H9 (cell line): ENCODE measurements around the gene MCM7. TPM values are rescaled to one million over a fixed set of nuclear protein-coding genes. Genes with fewer than 3 reads are reported as not detected.

ENCODE experiments used
- DNase-seq: peaks from one replicate; pipeline ENCODE4 v3.0.0-alpha.2; 2017
- H2AFZ ChIP-seq: one replicate; pipeline ENCODE4 v1.6.1; 2013; ENCODE audit warnings: mild to moderate bottlenecking, low read length, control low read depth, moderate library complexity
- H2AK5ac ChIP-seq: 2 replicates; pipeline ENCODE4 v1.6.1; 2013; ENCODE audit warnings: low read length, control low read depth, mixed read lengths; ENCODE audit not compliant: insufficient read length
- H2BK120ac ChIP-seq: one replicate; pipeline ENCODE4 v1.6.1; 2013; ENCODE audit warnings: low read depth, mild to moderate bottlenecking, low read length, control low read depth, inconsistent platforms; ENCODE audit not compliant: poor library complexity, severe bottlenecking
- H2BK12ac ChIP-seq: 2 replicates; pipeline ENCODE4 v1.6.1; 2013; ENCODE audit warnings: low read length, control low read depth, mixed read lengths, low read depth; ENCODE audit not compliant: insufficient read length
- H2BK15ac ChIP-seq: 2 replicates; pipeline ENCODE4 v1.6.1; 2013; ENCODE audit warnings: low read depth, low read length, control low read depth
- H2BK20ac ChIP-seq: one replicate; pipeline ENCODE4 v1.6.1; 2013; ENCODE audit warnings: low read depth, mild to moderate bottlenecking, low read length, control low read depth, inconsistent platforms; ENCODE audit not compliant: poor library complexity, severe bottlenecking
- H2BK5ac ChIP-seq: 2 replicates; pipeline ENCODE4 v1.6.1; 2013; ENCODE audit warnings: low read length, control low read depth, mixed read lengths; ENCODE audit not compliant: insufficient read length
- H3K14ac ChIP-seq: 2 replicates; pipeline ENCODE4 v1.6.1; 2013; ENCODE audit warnings: low read length, control low read depth; ENCODE audit not compliant: insufficient read depth
- H3K18ac ChIP-seq: 2 replicates; pipeline ENCODE4 v1.6.1; 2013; ENCODE audit warnings: low read depth, mild to moderate bottlenecking, mixed read lengths, low read length, control low read depth; ENCODE audit not compliant: insufficient read length
- H3K23ac ChIP-seq: 2 replicates; pipeline ENCODE4 v1.6.1; 2013; ENCODE audit warnings: low read length, control low read depth, mixed read lengths, low read depth; ENCODE audit not compliant: insufficient read length
- H3K23me2 ChIP-seq: 2 replicates; pipeline ENCODE4 v1.6.1; 2013; ENCODE audit warnings: low read depth, mild to moderate bottlenecking, mixed read lengths, low read length, control low read depth; ENCODE audit not compliant: insufficient read length, poor library complexity, severe bottlenecking
- H3K27ac ChIP-seq: 2 replicates; pipeline ENCODE4 v1.5.1; 2013; ENCODE audit warnings: low read length, control low read depth, mixed read lengths, low read depth; ENCODE audit not compliant: insufficient read length
- H3K27me3 ChIP-seq: 2 replicates; pipeline ENCODE4 v1.6.1; 2013; ENCODE audit warnings: low read length, control low read depth, inconsistent platforms; ENCODE audit not compliant: insufficient read depth
- H3K4ac ChIP-seq: 2 replicates; pipeline ENCODE4 v1.6.1; 2013; ENCODE audit warnings: low read depth, mild to moderate bottlenecking, control low read depth, inconsistent platforms, low read length, moderate library complexity
- H3K4me1 ChIP-seq: 2 replicates; pipeline ENCODE4 v1.6.1; 2013; ENCODE audit warnings: low read length, control low read depth, inconsistent platforms; ENCODE audit not compliant: insufficient read depth
- H3K4me2 ChIP-seq: 2 replicates; pipeline ENCODE4 v1.6.1; 2013; ENCODE audit warnings: low read length, control low read depth, mixed read lengths; ENCODE audit not compliant: insufficient read length, insufficient read depth
- H3K56ac ChIP-seq: 2 replicates; pipeline ENCODE4 v1.6.1; 2013; ENCODE audit warnings: low read depth, mild to moderate bottlenecking, mixed read lengths, low read length, control low read depth; ENCODE audit not compliant: insufficient read length
- H3K79me1 ChIP-seq: 2 replicates; pipeline ENCODE4 v1.6.1; 2013; ENCODE audit warnings: low read depth, mild to moderate bottlenecking, moderate library complexity, low read length, control low read depth, inconsistent platforms; ENCODE audit not compliant: insufficient read depth, poor library complexity, severe bottlenecking
- H3K79me2 ChIP-seq: 2 replicates; pipeline ENCODE4 v1.6.1; 2013; ENCODE audit warnings: low read length, control low read depth, inconsistent platforms; ENCODE audit not compliant: insufficient read depth
- H3K9ac ChIP-seq: 2 replicates; pipeline ENCODE4 v1.6.1; 2013; ENCODE audit warnings: low read length, control low read depth, mixed read lengths; ENCODE audit not compliant: insufficient read length; ENCODE audit errors: extremely low read depth
- H3K9me3 ChIP-seq: one replicate; pipeline ENCODE4 v1.6.1; 2013; ENCODE audit warnings: low read depth, low read length, inconsistent platforms; ENCODE audit not compliant: control insufficient read depth
- H3T11ph ChIP-seq: one replicate; pipeline ENCODE4 v1.6.1; 2013; ENCODE audit warnings: mild to moderate bottlenecking, low read length, control low read depth, inconsistent platforms
- H4K20me1 ChIP-seq: one replicate; pipeline ENCODE4 v1.6.1; 2013; ENCODE audit not compliant: control insufficient read depth, insufficient read length, insufficient read depth
- H4K5ac ChIP-seq: 2 replicates; pipeline ENCODE4 v1.6.1; 2013; ENCODE audit warnings: low read depth, mild to moderate bottlenecking, mixed read lengths, low read length, control low read depth; ENCODE audit not compliant: insufficient read length
- H4K8ac ChIP-seq: replicated peaks from 2 replicates; pipeline ENCODE4 v1.6.1; 2013; ENCODE audit warnings: low read length, control low read depth, mixed read lengths, low read depth; ENCODE audit not compliant: insufficient read length
- H4K91ac ChIP-seq: 2 replicates; pipeline ENCODE4 v1.6.1; 2013; ENCODE audit warnings: low read depth, mild to moderate bottlenecking, moderate library complexity, mixed read lengths, low read length, control low read depth; ENCODE audit not compliant: insufficient read length
- H3K27ac Mint-ChIP-seq, 3 experiments: 2 replicates in 2 of 3; 3 replicates in 1 of 3; pipeline ENCODE4 v1.8.0; 2020 to 2021; ENCODE audit warnings: mixed read lengths in 3 of 3, mild to moderate bottlenecking in 1 of 3, moderate library complexity in 1 of 3
- H3K27me3 Mint-ChIP-seq: 2 replicates; pipeline ENCODE4 v1.8.0; 2021; ENCODE audit warnings: low read depth, mild to moderate bottlenecking, moderate library complexity, mixed read lengths
- H3K36me3 Mint-ChIP-seq, 3 experiments: 2 replicates in 2 of 3; 3 replicates in 1 of 3; pipeline ENCODE4 v1.8.0; 2020 to 2021; ENCODE audit warnings: low read depth in 3 of 3, mixed read lengths in 3 of 3; ENCODE audit not compliant: insufficient read depth in 1 of 3
- H3K4me1 Mint-ChIP-seq, 2 experiments: 2 replicates each; pipeline ENCODE4 v1.8.0; 2020; ENCODE audit warnings: mixed read lengths in 2 of 2
- H3K4me3 Mint-ChIP-seq, 2 experiments: 2 replicates in 1 of 2; 3 replicates in 1 of 2; pipeline ENCODE4 v1.8.0; 2020 to 2021; ENCODE audit warnings: mild to moderate bottlenecking in 2 of 2, mixed read lengths in 2 of 2, moderate library complexity in 1 of 2
- H3K9me3 Mint-ChIP-seq, 2 experiments: 2 replicates in 1 of 2; 3 replicates in 1 of 2; pipeline ENCODE4 v1.8.0; 2020; ENCODE audit warnings: mild to moderate bottlenecking in 2 of 2, mixed read lengths in 2 of 2, moderate library complexity in 1 of 2
- CTCF ChIP-seq: fragments of 200-600 bp; sonication (generic); conservative IDR thresholded peaks from 3 replicates; pipeline ENCODE4 v1.8.0; 2021; ENCODE audit warnings: antibody characterized with exemption, mild to moderate bottlenecking
- WGBS: extraction: QIAGEN DNeasy Blood & Tissue Kit; methylation state at CpG from one replicate; pipeline ENCODE4 v1.1.7; 2013; ENCODE audit warnings: missing lambda C conversion rate, low lambda C conversion rate, mixed read lengths; ENCODE audit not compliant: insufficient read length; ENCODE audit errors: extremely low coverage; 5-methylcytosine and 5-hydroxymethylcytosine counted together
- total RNA-seq: library from RNA; stranded (reverse); gene quantifications from 2 replicates; pipeline ENCODE4 v1.2.1, GENCODE V29; 2021

Gene MCM7
- total RNA-seq, 1 experiment from 2014 or later, result 390 TPM

- no peak overlapping the region for H3K4me2 ChIP-seq
Observed at GRCh38 chr7:100124301-100125230, 23.4 kb upstream of the MCM7 start.

More at GRCh38 chr7:100124301-100125230, 23.4 kb upstream of the MCM7 start:
- no peak overlapping the region for H2BK5ac ChIP-seq
- Mint-ChIP-seq H3K9me3 (no peaks in the 10 kb centered on the region), H3K27ac (peak overlapping the region in 2 of 3 experiments; percentile 18 to 71; a peak in 2 of 7 replicates), H3K27me3 (peaks cover 15% of the 10 kb centered on the region), H3K4me3 (peak overlapping the region; percentile 2 to 11; a peak in 2 of 5 replicates), H3K4me1 (peaks cover 15 to 25% of the 10 kb centered on the region in 2 experiments), H3K36me3 (peaks cover 2 to 14% (median 9%) of the 10 kb centered on the region in 3 experiments; a peak in 4 of 7 replicates)
- H3K56ac ChIP-seq, result no peak overlapping the region
- H2BK120ac ChIP-seq, result no peak overlapping the region
- no peak overlapping the region for H2BK20ac ChIP-seq
- H2BK12ac ChIP-seq, result no peak overlapping the region
- H3K9ac ChIP-seq, result no peak overlapping the region
- no peaks in the 10 kb centered on the region for H3K27me3 ChIP-seq
- H3K27ac ChIP-seq, result no peak overlapping the region
- no peaks in the 10 kb centered on the region for H3K79me2 ChIP-seq
- H3K9me3 ChIP-seq, result no peaks in the 10 kb centered on the region
- no peak for TF ChIP-seq CTCF
- no peak overlapping the region for H2AK5ac ChIP-seq
- WGBS, result no CpG with 5 or more reads among the region's 4 CpGs
- H3K4me1 ChIP-seq, result no peaks in the 10 kb centered on the region; the same call in 1 of the 2 replicates
- H3K23ac ChIP-seq, result no peak overlapping the region
- H3K4ac ChIP-seq, result no peak overlapping the region
- H3K79me1 ChIP-seq, result no peaks in the 10 kb centered on the region
- no peak overlapping the region for H2BK15ac ChIP-seq
- H3K14ac ChIP-seq, result no peak overlapping the region
- H2AFZ ChIP-seq, result no peak overlapping the region
- H3K23me2 ChIP-seq, result peaks cover 15% of the 10 kb centered on the region
- H4K20me1 ChIP-seq, result no peaks in the 10 kb centered on the region
- no peak overlapping the region for H4K8ac ChIP-seq
- H4K91ac ChIP-seq, result no peak overlapping the region
- H4K5ac ChIP-seq, result no peak overlapping the region
- no peak overlapping the region for H3T11ph ChIP-seq
- no peak overlapping the region for H3K18ac ChIP-seq
- DNase-seq, result no peak
